ENCODE measurements around the gene CD4. TPM values are rescaled to one million over a fixed set of nuclear protein-coding genes. Genes with fewer than 3 reads are reported as not detected.

The CD4 gene
- total RNA-seq, 4 donors from 2014 or later, result 1.00 to 7.9 (median 2.8) TPM

DNA sequence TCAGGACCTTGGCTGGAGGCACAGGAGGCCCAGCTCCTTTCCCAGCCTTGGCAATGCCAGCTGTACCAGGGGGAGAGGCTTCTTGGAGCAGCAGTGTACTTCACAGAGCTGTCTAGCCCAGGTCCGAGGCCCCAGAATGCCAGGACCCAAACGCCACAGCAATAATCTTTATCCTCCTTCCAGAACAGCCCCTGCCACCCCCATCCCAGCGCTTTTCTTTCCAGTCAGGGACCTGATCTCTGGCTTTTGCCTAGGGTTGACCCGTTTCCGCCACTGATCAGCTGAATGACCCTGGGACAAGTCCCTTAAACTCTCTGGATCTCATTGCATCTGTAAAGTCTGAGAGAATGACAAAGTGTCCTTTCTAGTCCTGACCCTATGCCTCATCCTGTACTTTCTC, 11.9 kb upstream of the CD4 start:
- DNase-seq, result no peak
- no peaks in the 10 kb centered on the region for H3K36me3 ChIP-seq
- WGBS, 2 donors (ENCODE audit: low coverage in 1 of 2), result 92 to 95% methylated on average over 3 to 5 of the region's 5 CpGs
- TF ChIP-seq EP300 (IDR thresholded peaks at IDR 0.05; ENCODE audit: low read depth), result no peak
- no peak for TF ChIP-seq POLR2AphosphoS5 (IDR thresholded peaks at IDR 0.05)
- TF ChIP-seq POLR2A (IDR thresholded peaks at IDR 0.05), result no peak
- TF ChIP-seq, protein P1, sequence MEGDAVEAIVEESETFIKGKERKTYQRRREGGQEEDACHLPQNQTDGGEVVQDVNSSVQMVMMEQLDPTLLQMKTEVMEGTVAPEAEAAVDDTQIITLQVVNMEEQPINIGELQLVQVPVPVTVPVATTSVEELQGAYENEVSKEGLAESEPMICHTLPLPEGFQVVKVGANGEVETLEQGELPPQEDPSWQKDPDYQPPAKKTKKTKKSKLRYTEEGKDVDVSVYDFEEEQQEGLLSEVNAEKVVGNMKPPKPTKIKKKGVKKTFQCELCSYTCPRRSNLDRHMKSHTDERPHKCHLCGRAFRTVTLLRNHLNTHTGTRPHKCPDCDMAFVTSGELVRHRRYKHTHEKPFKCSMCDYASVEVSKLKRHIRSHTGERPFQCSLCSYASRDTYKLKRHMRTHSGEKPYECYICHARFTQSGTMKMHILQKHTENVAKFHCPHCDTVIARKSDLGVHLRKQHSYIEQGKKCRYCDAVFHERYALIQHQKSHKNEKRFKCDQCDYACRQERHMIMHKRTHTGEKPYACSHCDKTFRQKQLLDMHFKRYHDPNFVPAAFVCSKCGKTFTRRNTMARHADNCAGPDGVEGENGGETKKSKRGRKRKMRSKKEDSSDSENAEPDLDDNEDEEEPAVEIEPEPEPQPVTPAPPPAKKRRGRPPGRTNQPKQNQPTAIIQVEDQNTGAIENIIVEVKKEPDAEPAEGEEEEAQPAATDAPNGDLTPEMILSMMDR (IDR thresholded peaks at IDR 0.05), result no peak
- H3K9me3 ChIP-seq, result no peaks in the 10 kb centered on the region
- H3K4me3 ChIP-seq, result no peak overlapping the region
- intact Hi-C loops (cut with DNase I; ENCODE audit: low total_unique reads), result loop anchor here (10.0 kb wide), 1 partner anchor 163 kb away; no protein-coding TSS in a partner anchor
- H3K4me1 ChIP-seq, result peaks cover 4 to 56% (median 26%) of the 10 kb centered on the region in 4 donors
- in situ Hi-C loops (cut with MboI; ENCODE audit: low pct_ligation_motif_present in 1 of 4, low pct_unique_long_range_greater_than_20kb in 1 of 4, low sequenced_read_pairs in 3 of 4), result no loop called here
- peak overlapping the region in 3 of 4 donors; percentile 73 to 87 (median 82) for H3K27ac ChIP-seq
- H3K27me3 ChIP-seq, result no peaks in the 10 kb centered on the region

- Histone ChIP-seq H3K4me3 (peak overlapping the region in 3 of 4 donors; percentile 12 to 47 (median 29)), H3K27me3 (no peaks in the 10 kb centered on the region), H3K9me3 (no peaks in the 10 kb centered on the region), H3K4me1 (peaks cover 4 to 48% (median 21%) of the 10 kb centered on the region in 4 donors), H3K27ac (peak overlapping the region; percentile 73 to 87 (median 82)), H3K36me3 (no peaks in the 10 kb centered on the region)
- TF ChIP-seq, protein P1 (IDR thresholded peaks at IDR 0.05), result no peak
- TF ChIP-seq EP300 (IDR thresholded peaks at IDR 0.05; ENCODE audit: low read depth), result no peak
- no peak for TF ChIP-seq POLR2A (IDR thresholded peaks at IDR 0.05)
- no peak for TF ChIP-seq POLR2AphosphoS5 (IDR thresholded peaks at IDR 0.05)
- WGBS, 2 donors (ENCODE audit: low coverage in 1 of 2), result 37% methylated on average over 14 of the region's 14 CpGs; no CpG with 5 or more reads in 1 of the 2 donors
- peak; percentile 30 for DNase-seq
- in situ Hi-C loops (cut with MboI; ENCODE audit: low pct_ligation_motif_present in 1 of 4, low pct_unique_long_range_greater_than_20kb in 1 of 4, low sequenced_read_pairs in 3 of 4), result no loop called here
- intact Hi-C loops (cut with DNase I; ENCODE audit: low total_unique reads), result loop anchor here (10.0 kb wide), 1 partner anchor 163 kb away; no protein-coding TSS in a partner anchor
Observed at GRCh38 chr12:6778217-6778573, 11.1 kb upstream of the CD4 start.

DNA sequence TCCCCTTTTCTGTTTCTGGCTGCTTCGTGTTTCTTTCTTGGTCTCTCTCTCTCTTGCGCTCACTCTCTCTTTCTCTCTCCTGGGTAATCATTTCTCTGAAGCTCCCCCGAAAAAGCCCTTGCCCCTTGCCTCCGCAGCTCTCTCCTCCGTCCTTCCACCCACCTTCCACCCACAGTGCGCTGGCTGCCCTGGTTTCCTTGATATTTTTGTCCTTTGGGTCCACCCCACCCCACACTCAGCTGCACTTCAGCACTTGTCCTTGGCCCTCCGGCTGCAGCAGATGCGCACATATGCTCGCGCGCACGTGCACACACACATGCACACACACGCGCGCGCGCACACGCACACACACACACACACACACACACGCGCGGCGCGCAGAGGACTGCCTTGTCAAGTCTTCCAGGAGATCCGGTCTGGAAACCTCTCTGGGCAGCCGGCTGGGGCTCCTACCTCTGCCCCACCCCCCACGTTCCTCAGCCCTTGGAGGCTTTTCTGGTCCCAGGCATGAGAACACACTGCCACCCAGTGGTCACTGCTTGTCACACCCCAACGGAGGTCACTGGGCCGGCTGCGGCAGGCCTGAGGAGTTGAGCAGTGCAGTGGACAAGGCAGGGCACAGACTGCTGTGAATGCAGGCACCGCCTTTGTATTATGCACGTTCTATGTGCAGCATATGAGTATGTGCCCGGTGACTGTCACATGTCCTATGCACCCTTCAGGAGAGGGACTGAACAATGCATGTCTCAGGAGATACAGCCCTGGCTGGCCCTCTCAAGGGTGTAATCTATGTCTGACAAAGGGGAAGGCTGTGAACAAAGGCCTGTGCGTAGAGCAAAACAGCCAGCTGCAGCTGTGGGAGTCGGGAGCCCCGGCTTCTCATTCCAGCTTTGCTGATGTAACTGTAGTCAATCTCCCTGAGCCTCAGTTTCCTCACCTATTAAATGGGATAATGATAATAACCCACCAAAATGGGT, 10.5 kb upstream of the CD4 start:
- in situ Hi-C loops (cut with MboI; ENCODE audit: low pct_ligation_motif_present in 1 of 4, low pct_unique_long_range_greater_than_20kb in 1 of 4, low sequenced_read_pairs in 3 of 4), result no loop called here
- Histone ChIP-seq H3K27ac (peak overlapping the region; percentile 73 to 87 (median 82)), H3K4me3 (peak overlapping the region in 3 of 4 donors; percentile 12 to 47 (median 29)), H3K4me1 (peaks cover 4 to 41% (median 15%) of the 10 kb centered on the region in 4 donors), H3K9me3 (no peaks in the 10 kb centered on the region), H3K27me3 (no peaks in the 10 kb centered on the region), H3K36me3 (no peaks in the 10 kb centered on the region)
- TF ChIP-seq POLR2AphosphoS5 (IDR thresholded peaks at IDR 0.05) (peak in 2 of 3 donors; percentile 33 to 43), POLR2A (IDR thresholded peaks at IDR 0.05) (no peak), EP300 (IDR thresholded peaks at IDR 0.05; ENCODE audit: low read depth) (no peak)
- TF ChIP-seq, protein P1 (IDR thresholded peaks at IDR 0.05), result peak; percentile 91 to 98 (median 95)
- intact Hi-C loops (cut with DNase I; ENCODE audit: low total_unique reads), result loop anchor here (10.0 kb wide), 1 partner anchor 164 kb away; no protein-coding TSS in a partner anchor
- DNase-seq, result peak; percentile 96
- WGBS, 2 donors (ENCODE audit: low coverage in 1 of 2), result 5 to 7% methylated on average over 7 to 31 of the region's 35 CpGs
